Sigmoid colon (tissue), 4 donors: ENCODE measurements around the gene MUC6.

Experiments used
- EP300 ChIP-seq, 4 donors: sonication (generic); formaldehyde crosslinking; IDR thresholded peaks; one replicate each; pipeline ENCODE4 v1.6.1; 2017; ENCODE audit warnings: antibody characterized with exemption in 4 of 4
- POLR2AphosphoS5 ChIP-seq, 4 donors: sonication (generic); formaldehyde crosslinking; IDR thresholded peaks; one replicate each; pipeline ENCODE4 v1.6.1; 2017; ENCODE audit warnings: antibody characterized with exemption in 4 of 4
- TF ChIP-seq, protein P1 (sequence below), 4 experiments: fragments of 450-650 bp in 3 of 4; fragments of 200-600 bp in 1 of 4; IDR thresholded peaks; one replicate each; pipeline ENCODE4 v1.5.1; 2016 to 2019; ENCODE audit warnings: antibody characterized with exemption in 4 of 4, mild to moderate bottlenecking in 3 of 4, moderate library complexity in 2 of 4

DNA sequence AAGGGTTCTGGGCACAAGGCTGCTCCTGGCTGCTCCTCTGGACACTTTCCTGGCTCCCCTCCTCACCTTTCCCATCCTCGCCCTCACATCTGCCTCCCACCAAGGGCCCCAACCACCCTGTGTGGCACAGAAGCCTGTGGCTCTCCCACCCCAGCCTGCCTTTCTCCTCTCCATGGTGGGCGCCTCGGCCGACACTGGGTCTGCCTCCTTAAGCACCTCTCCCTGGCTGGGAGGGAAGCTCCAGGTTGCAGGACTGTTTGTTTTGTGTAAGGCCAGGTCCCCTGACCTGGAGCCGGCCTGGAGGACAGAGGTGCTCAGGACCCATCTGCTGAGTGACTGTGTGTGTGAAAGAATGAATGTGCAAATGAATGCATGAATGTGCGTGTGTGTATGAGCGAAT lies 14.1 kb downstream of the MUC6 start:
- TF ChIP-seq, protein P1, sequence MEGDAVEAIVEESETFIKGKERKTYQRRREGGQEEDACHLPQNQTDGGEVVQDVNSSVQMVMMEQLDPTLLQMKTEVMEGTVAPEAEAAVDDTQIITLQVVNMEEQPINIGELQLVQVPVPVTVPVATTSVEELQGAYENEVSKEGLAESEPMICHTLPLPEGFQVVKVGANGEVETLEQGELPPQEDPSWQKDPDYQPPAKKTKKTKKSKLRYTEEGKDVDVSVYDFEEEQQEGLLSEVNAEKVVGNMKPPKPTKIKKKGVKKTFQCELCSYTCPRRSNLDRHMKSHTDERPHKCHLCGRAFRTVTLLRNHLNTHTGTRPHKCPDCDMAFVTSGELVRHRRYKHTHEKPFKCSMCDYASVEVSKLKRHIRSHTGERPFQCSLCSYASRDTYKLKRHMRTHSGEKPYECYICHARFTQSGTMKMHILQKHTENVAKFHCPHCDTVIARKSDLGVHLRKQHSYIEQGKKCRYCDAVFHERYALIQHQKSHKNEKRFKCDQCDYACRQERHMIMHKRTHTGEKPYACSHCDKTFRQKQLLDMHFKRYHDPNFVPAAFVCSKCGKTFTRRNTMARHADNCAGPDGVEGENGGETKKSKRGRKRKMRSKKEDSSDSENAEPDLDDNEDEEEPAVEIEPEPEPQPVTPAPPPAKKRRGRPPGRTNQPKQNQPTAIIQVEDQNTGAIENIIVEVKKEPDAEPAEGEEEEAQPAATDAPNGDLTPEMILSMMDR (IDR thresholded peaks at IDR 0.05) = no peak
- TF ChIP-seq POLR2AphosphoS5 (IDR thresholded peaks at IDR 0.05) (no peak), EP300 (IDR thresholded peaks at IDR 0.05) (no peak)
